Activated naive CD8-positive, alpha-beta T cell treated with anti-CD3 and anti-CD28 coated beads, Interleukin-2, amount 10 ng/mL, durations not matched to agents 7 days and 5 days (primary cell): ENCODE data around the gene HCN4. TPM values are rescaled to one million over a fixed set of nuclear protein-coding genes. Genes with fewer than 3 reads are reported as not detected.
"Not testable (repeated sequence)": the region's sequence is repeated elsewhere in the genome, so short reads cannot be mapped to it uniquely, and the experiment has no call there.

Source experiments
- ATAC-seq: fragments of 150-1000 bp; cut with Tn5 transposase; one replicate; pipeline ENCODE4 v1.10.0; 2021; ENCODE audit warnings: low read depth, moderate library complexity
- POLR2A ChIA-PET: fragments of 350-600 bp; sonication (Branson Sonifier 250); formaldehyde crosslinking; loops from one replicate; lab custom pipeline; 2021; ENCODE audit warnings: antibody characterized with exemption; lab: Charles Lee
- DNase-seq: peaks from one replicate; pipeline ENCODE4 v3.0.0; 2021
- H3K27ac Mint-ChIP-seq: one replicate; pipeline ENCODE4 v1.8.0; 2022; ENCODE audit warnings: mild to moderate bottlenecking, mixed read lengths
- H3K27me3 Mint-ChIP-seq: one replicate; pipeline ENCODE4 v1.8.0; 2022; ENCODE audit warnings: mild to moderate bottlenecking, moderate library complexity, mixed read lengths
- H3K36me3 Mint-ChIP-seq: one replicate; pipeline ENCODE4 v1.8.0; 2021; ENCODE audit warnings: mild to moderate bottlenecking, mixed read lengths
- H3K4me1 Mint-ChIP-seq: one replicate; pipeline ENCODE4 v1.8.0; 2021; ENCODE audit warnings: mixed read lengths
- H3K4me3 Mint-ChIP-seq: one replicate; pipeline ENCODE4 v1.8.0; 2022; ENCODE audit warnings: mild to moderate bottlenecking, moderate library complexity, mixed read lengths
- H3K9me3 Mint-ChIP-seq: one replicate; pipeline ENCODE4 v1.8.0; 2021; ENCODE audit warnings: mixed read lengths
- total RNA-seq, 2 experiments: library from RNA; stranded (reverse); gene quantifications; one replicate each; pipeline ENCODE4 v1.2.3, GENCODE V29; 2021

The HCN4 gene
- total RNA-seq, 2 experiments from 2014 or later = not detected

DNA sequence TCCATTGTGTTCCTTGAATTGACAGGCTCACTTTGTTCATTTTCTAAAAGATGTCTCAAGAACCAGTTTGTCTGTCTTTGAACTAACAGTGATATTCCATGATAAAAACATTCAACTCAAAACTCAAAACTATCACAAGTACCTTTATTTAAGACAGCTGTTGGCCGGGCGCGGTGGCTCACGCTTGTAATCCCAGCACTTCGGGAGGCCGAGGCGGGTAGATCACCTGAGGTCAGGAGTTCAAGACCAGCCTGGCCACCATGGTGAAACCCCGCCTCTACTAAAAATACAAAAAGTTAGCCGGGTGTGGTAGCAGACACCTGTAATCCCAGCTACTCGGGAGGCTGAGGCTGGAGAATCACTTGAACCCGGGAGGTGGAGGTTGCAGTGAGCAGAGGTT is 68.5 kb downstream of the HCN4 start:
- H3K4me3 Mint-ChIP-seq, DNase-seq, ATAC-seq, H3K27me3 Mint-ChIP-seq, POLR2A ChIA-PET, H3K36me3 Mint-ChIP-seq, H3K27ac Mint-ChIP-seq, H3K9me3 Mint-ChIP-seq, H3K4me1 Mint-ChIP-seq: not testable (repeated sequence)

DNA sequence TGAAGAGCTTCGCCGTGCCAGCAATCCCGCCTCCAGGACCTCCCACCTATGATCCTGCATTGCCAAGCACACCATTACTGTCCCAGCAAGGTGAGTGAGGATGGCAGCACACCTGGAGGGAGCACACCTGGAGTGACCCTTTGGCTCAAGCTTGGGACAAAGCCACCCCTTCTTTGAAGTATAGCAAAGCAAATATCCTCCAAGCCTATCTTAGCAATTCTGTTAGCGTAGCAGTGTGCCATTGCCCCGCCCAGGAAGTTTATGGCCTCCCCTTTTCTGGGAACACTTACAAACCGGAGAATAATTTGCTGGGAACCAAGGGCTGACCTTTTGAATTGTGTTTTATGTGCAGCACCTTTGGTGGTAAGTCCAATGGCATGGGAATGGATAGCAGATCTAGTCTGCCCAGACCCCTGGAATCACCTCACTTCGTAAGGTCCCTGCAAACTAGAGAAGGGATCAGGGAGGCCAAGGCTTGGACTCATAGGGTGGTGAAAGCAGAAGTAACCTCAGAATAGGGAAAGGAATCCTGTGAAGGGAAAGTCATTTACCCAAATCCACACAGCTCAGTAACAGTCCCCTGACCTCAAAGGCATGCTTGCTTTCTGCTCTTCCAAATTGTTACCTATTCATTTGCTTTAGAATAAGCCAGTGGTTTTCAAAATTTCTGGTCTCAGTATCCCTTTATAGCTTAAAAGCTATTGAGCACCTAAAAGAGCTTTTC is 70.1 kb downstream of the HCN4 start:
- H3K27me3 Mint-ChIP-seq = peaks cover 2% of the 10 kb centered on the region
- no peak for ATAC-seq
- DNase-seq = no peak
- no peak overlapping the region for H3K4me3 Mint-ChIP-seq
- peaks cover 3% of the 10 kb centered on the region for H3K4me1 Mint-ChIP-seq
- POLR2A ChIA-PET = interaction anchor here (0.7 kb wide), 1 partner anchor 934 kb away, joined by 3 read pairs; no protein-coding TSS in a partner anchor
- H3K9me3 Mint-ChIP-seq = no peaks in the 10 kb centered on the region
- no peaks in the 10 kb centered on the region for H3K36me3 Mint-ChIP-seq
- no peak overlapping the region for H3K27ac Mint-ChIP-seq

DNA sequence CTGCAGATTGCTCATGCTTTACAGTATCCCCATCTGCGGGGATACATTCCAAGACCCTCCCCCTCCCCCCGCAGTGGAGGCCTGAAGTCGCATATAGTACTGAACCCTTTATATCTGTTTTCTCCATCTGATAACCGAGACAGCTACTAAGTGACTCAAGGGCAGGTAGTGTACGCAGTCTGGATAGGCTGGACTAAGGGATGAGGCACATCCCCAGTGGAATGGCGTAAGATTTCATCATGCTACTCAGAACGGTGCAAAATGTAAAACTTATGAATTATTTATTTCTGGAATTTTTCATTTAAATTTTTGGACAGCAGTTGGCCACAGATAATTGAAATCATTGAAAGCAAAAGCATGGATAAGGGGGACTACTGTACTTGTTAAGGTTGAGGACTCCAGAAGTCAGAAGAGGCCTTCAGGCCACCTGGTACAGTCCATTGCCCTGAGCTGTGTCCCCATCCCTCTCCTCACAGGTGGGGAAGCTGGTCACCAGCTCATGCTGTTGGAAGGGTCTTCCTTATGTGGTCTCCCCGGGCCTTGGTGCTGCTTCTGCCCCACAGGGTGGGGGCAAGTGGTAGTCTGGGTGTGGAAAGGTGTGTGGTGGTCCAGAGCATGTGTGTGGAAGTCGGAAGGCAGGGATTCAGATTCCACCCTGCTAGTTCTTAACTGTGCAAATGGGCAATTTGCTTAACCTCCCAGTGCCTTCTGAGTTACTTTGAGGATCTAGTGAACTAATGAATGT is 72.0 kb downstream of the HCN4 start:
- DNase-seq = no peak
- H3K27ac Mint-ChIP-seq = no peak overlapping the region
- H3K9me3 Mint-ChIP-seq = no peaks in the 10 kb centered on the region
- H3K27me3 Mint-ChIP-seq = peaks cover 2% of the 10 kb centered on the region
- H3K4me1 Mint-ChIP-seq = no peaks in the 10 kb centered on the region
- POLR2A ChIA-PET = no interaction called here
- H3K36me3 Mint-ChIP-seq = no peaks in the 10 kb centered on the region
- ATAC-seq = no peak
- no peak overlapping the region for H3K4me3 Mint-ChIP-seq

DNA sequence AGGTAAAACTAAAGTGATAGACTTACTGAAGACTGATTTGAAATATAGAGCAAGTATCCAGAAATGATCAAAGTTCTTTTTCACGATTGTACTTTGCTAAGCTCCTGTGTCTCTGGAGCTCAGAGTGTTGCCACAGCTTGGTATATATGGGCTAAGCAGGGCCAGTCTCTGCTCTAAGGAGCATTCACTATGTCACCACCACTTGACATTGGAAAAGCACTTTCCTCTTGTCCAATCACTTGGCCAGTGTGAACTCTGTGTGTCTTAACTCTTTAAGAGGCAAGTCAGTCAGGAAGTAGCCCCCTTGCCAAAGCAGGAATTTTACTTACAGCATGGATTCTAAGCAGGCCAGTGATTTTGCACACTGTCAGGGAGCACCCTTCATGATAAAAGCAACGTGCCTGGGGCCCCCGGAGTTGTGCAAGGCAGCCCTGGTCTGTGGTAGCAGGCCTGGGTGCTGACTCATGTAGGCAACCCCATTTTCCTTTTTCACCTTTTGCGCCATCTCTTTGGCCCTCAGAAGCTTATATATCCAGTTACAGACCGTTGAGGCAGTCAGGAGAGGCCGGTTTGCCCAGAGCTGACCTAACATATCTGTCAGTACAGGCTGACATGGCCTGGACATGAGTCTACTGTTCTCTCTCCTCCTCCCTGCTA is 73.0 kb downstream of the HCN4 start:
- POLR2A ChIA-PET = no interaction called here
- no peaks in the 10 kb centered on the region for H3K36me3 Mint-ChIP-seq
- H3K27ac Mint-ChIP-seq = no peak overlapping the region
- DNase-seq (no peak), ATAC-seq (no peak)
- H3K4me3 Mint-ChIP-seq = no peak overlapping the region
- H3K4me1 Mint-ChIP-seq = no peaks in the 10 kb centered on the region
- peaks cover 2% of the 10 kb centered on the region for H3K27me3 Mint-ChIP-seq
- H3K9me3 Mint-ChIP-seq = no peaks in the 10 kb centered on the region

DNA sequence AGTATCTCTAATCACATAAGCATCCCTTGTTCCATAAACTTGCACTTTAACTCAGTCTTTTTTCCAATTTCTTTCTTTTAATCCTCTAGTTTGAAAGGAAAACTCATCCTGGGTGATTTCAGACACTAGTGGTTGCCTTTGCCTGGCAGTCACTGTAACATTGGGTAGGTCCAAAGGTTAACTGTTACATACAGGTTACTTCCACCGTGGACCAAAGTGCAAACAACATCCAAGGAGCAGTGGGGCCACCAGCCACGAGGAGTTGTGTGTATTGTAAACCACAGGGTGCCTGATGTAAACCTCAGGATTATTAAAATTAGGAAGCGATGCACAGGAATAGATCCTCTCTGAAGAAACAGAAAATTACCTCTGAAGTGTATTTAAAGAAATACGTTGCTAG is 75.0 kb downstream of the HCN4 start:
- Mint-ChIP-seq H3K4me1 (no peaks in the 10 kb centered on the region), H3K9me3 (no peaks in the 10 kb centered on the region), H3K4me3 (no peak overlapping the region), H3K27ac (no peak overlapping the region), H3K36me3 (no peaks in the 10 kb centered on the region), H3K27me3 (peaks cover 2% of the 10 kb centered on the region)
- POLR2A ChIA-PET = no interaction called here
- no peak for ATAC-seq
- no peak for DNase-seq

DNA sequence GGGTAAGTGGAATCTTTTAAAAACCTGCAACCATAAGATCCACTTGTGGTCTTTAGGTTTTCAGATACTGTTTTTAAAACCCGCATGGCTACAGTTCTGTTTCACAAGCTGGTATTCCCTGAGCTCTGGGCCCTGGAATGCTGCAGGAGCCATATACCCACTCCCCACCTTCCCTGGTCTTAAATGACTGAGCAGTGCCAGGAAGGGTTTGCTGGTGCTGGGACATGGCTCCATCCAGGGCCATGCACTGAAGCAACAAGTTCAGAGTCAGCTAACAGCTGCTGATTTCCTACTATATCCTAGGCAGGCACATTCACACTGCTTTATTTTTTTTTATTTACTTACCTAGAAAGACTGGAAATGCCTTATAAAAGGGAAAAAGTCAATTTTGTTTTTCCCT is 77.3 kb downstream of the HCN4 start:
- no peaks in the 10 kb centered on the region for H3K9me3 Mint-ChIP-seq
- no peak overlapping the region for H3K27ac Mint-ChIP-seq
- ATAC-seq = no peak
- H3K27me3 Mint-ChIP-seq = no peaks in the 10 kb centered on the region
- POLR2A ChIA-PET = interaction anchor here (0.6 kb wide), 2 partner anchors 12 to 733 kb away, joined by 3 to 4 read pairs; no protein-coding TSS in a partner anchor
- no peak for DNase-seq
- H3K36me3 Mint-ChIP-seq = no peaks in the 10 kb centered on the region
- H3K4me3 Mint-ChIP-seq = no peak overlapping the region
- no peaks in the 10 kb centered on the region for H3K4me1 Mint-ChIP-seq

DNA sequence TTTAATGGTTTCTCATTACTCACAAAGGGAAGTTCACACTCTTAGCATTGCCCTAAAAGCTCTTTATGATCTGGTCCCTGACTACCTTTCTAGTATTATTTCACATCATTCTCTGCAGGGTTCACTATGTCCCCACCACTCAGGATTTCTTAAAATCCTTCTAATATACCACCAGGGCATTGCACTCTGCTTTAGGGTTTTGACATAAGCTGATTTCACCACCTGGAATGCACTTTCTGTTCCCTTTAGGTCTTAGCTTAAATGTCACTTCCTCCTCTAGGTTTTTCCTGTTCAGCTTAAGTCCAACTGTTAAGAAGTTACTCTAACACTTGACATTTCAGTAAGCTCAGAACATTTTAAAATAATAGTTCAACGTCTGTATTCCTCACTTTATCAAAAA is 81.7 kb downstream of the HCN4 start:
- POLR2A ChIA-PET = no interaction called here
- Mint-ChIP-seq H3K27me3 (no peaks in the 10 kb centered on the region), H3K27ac (no peak overlapping the region), H3K36me3 (no peaks in the 10 kb centered on the region), H3K4me3 (no peak overlapping the region), H3K9me3 (no peaks in the 10 kb centered on the region), H3K4me1 (no peaks in the 10 kb centered on the region)
- no peak for DNase-seq
- ATAC-seq = no peak

DNA sequence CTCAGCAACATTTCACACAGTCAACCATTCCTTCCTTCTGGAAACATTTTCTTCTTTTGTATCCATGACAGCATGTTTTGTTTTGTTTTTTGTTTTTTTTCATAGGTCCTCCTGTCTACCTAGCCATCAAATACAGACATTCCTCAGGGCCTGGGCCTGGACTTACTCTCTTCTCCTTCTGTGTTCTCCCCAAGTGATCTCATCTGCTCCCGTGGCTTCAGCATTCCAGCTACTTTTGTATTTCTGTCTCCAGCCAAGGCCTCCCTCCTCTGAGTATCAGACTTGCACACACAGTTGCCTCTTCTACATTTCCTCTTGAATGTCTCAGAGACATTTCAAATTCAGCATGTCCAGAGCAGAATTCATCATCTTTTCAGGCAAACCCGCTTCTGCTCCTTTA is 82.4 kb downstream of the HCN4 start:
- Mint-ChIP-seq H3K9me3 (no peaks in the 10 kb centered on the region), H3K27me3 (no peaks in the 10 kb centered on the region), H3K27ac (no peak overlapping the region), H3K4me3 (no peak overlapping the region), H3K4me1 (no peaks in the 10 kb centered on the region), H3K36me3 (no peaks in the 10 kb centered on the region)
- POLR2A ChIA-PET = no interaction called here
- no peak for ATAC-seq
- no peak for DNase-seq

DNA sequence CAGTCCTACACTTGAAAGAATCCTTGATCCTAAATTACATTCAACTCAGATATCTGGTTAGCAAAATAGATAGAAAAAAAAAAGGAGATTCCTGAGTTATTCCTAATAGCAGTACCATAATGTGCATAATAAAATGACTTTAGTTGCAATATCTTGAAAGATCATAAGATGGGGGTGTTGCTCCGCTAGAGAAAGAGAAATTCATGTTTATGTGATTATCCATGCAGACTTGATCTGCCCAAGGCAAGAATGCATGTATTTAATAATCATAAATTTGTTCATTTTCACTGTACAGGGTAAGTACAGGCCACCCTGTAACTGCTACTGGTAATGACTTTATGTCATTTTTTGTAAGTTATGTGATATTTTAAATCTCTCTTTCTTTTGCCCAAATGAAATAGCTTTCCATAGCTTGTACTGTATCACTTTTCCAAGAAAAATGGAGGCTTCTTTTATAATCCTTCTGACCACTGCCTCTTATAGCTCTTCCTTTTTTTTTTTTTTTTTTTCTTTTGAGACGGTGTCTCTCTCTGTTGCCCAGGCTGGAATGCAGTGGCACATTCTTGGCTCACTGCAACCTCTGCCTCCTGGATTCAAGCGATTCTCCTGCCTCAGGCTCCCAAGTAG is 84.6 kb downstream of the HCN4 start:
- no peak overlapping the region for H3K27ac Mint-ChIP-seq
- no peaks in the 10 kb centered on the region for H3K27me3 Mint-ChIP-seq
- H3K36me3 Mint-ChIP-seq = no peaks in the 10 kb centered on the region
- ATAC-seq = no peak
- no peaks in the 10 kb centered on the region for H3K9me3 Mint-ChIP-seq
- DNase-seq = no peak
- no peak overlapping the region for H3K4me3 Mint-ChIP-seq
- no peaks in the 10 kb centered on the region for H3K4me1 Mint-ChIP-seq
- POLR2A ChIA-PET = no interaction called here

DNA sequence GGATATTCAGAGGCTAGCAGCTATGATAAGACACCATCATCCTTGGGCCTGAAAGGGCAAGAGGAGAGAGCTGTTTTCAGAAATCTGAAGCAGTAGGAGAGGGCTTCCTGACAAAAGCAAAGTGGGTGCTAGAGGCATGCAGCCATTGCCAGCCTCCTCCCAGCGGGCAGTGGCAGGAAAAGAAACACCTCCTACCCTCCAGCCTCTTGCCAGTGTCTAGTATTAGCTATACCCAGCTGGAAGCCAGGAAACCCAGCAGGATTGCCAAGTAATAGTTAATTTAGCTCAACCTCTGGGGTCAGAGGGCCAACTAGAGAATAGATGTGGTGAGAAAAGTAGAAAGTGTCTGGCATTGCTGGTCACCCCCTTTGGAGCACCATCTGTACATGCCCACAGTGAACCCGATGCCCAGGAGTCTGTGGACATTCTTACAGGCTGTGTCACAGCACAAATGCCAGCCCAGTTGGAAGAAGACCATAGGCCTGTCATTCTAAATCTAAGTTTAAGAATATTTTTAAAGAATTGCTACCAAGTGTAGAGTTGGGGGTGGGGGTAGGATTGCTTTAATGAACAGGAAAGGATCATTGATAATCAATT is 85.3 kb downstream of the HCN4 start:
- POLR2A ChIA-PET = no interaction called here
- H3K36me3 Mint-ChIP-seq = no peaks in the 10 kb centered on the region
- H3K4me1 Mint-ChIP-seq = no peaks in the 10 kb centered on the region
- ATAC-seq (no peak), DNase-seq (no peak)
- H3K27me3 Mint-ChIP-seq = no peaks in the 10 kb centered on the region
- H3K27ac Mint-ChIP-seq = no peak overlapping the region
- no peaks in the 10 kb centered on the region for H3K9me3 Mint-ChIP-seq
- no peak overlapping the region for H3K4me3 Mint-ChIP-seq

DNA sequence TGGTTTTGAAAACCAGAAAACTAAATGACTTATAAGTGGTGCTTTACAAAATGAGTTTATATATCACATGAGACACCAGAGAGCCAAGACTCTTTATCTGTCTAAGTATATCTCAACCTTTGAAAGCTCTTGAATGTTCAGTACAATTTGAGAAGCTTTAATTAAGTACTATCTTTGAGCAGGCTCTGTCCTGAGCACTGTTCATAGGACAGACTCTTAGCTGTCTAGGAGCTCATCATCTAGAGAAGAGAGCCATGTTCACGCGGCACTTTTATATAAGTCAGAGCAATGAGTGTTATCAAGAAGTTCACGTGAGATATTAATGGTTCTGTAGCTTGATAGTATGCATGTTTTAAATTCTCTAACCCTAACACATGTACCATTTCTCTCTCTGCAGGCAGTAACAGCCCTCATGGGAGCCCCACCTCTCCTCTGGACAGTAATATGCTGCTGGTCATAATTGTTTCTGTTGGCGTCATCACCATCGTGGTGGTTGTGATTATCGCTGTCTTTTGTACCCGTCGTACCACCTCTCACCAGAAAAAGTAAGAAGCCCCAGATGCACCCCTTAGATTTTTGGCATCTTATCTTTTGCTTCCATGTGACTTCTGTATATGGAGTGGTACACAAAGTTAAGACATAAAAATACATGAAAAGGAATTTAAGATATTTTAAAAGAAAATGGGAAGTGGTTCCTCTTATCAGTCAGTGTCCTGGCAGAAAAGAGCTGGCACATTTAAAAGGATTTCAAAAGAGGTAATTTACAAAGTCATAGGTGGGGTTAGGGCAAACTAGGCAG is 86.0 kb downstream of the HCN4 start:
- Mint-ChIP-seq H3K4me3 (no peak overlapping the region), H3K9me3 (no peaks in the 10 kb centered on the region), H3K27me3 (no peaks in the 10 kb centered on the region), H3K4me1 (no peaks in the 10 kb centered on the region), H3K27ac (no peak overlapping the region), H3K36me3 (no peaks in the 10 kb centered on the region)
- DNase-seq = no peak
- POLR2A ChIA-PET = no interaction called here
- no peak for ATAC-seq

DNA sequence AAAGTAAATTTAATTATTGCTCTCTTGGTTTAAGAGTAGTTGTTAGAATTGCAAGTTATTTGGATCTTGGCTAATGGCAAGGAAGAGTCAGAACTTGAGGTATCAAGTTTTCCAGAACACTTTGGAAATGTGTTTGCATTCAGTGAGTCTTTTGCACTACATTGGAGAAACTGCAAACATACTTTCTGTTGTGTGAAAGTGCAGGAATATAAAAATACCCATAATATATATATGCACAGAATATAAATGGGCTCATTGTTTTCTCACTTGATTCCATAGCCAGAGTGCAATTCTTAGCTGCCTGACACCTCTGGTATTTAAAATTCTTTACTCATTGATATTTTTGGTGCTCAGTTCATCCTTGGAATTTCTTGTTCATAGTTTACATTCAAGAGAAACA is 92.9 kb downstream of the HCN4 start:
- Mint-ChIP-seq H3K36me3 (no peaks in the 10 kb centered on the region), H3K9me3 (no peaks in the 10 kb centered on the region), H3K27me3 (peaks cover 4% of the 10 kb centered on the region), H3K4me1 (peaks cover 4% of the 10 kb centered on the region), H3K27ac (no peak overlapping the region), H3K4me3 (no peak overlapping the region)
- ATAC-seq (no peak), DNase-seq (no peak)
- POLR2A ChIA-PET = no interaction called here
